AG04449 (cell line): ENCODE measurements around the gene TASP1.

Source experiments
- CTCF ChIA-PET: fragments of 350-600 bp; formaldehyde crosslinking; extraction: SDS; loops from one replicate; lab custom pipeline; 2021; ENCODE audit warnings: antibody characterized with exemption; lab: Yijun Ruan, JAX
- POLR2A ChIA-PET: fragments of 400-600, 350-600 bp; formaldehyde crosslinking; extraction: SDS; loops from one replicate; lab custom pipeline; 2020; ENCODE audit warnings: antibody characterized with exemption, inconsistent platforms; lab: Yijun Ruan, JAX
- DNase-seq: peaks from one replicate; pipeline ENCODE4 v3.0.0-alpha.2; 2010; ENCODE audit warnings: low read depth, low spot score
- H3K4me3 ChIP-seq: 2 replicates; pipeline ENCODE4 v1.5.1; 2011; ENCODE audit warnings: low read depth, mild to moderate bottlenecking, control low read depth, low read length
- TF ChIP-seq, protein P1 (sequence below): IDR thresholded peaks from one replicate; pipeline ENCODE4 v1.5.1; 2011; ENCODE audit warnings: mild to moderate bottlenecking, moderate library complexity, low read length, control low read depth, inconsistent platforms; ENCODE audit not compliant: insufficient read depth; ENCODE audit errors: missing control alignments

Gene TASP1

DNA sequence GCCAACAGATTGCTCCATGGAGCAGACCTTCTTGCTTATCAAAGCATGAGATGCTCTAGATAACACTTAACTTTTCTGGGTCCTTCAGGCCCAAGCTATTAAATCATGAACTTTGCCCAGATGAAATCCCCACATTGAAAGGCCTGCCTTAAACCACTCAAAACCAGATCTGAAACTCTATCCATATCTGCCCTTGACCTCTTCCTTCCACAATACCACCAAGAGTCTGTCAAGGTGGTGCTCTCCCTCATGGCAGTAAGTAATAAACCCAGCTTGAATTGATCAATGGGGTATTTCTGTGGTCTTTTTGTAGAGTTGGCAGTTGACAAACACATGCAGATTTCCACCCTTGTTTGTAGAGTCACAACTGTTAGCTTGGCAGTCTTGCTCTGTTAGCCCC lies 282.1 kb downstream of the TASP1 start:
- TF ChIP-seq, protein P1, sequence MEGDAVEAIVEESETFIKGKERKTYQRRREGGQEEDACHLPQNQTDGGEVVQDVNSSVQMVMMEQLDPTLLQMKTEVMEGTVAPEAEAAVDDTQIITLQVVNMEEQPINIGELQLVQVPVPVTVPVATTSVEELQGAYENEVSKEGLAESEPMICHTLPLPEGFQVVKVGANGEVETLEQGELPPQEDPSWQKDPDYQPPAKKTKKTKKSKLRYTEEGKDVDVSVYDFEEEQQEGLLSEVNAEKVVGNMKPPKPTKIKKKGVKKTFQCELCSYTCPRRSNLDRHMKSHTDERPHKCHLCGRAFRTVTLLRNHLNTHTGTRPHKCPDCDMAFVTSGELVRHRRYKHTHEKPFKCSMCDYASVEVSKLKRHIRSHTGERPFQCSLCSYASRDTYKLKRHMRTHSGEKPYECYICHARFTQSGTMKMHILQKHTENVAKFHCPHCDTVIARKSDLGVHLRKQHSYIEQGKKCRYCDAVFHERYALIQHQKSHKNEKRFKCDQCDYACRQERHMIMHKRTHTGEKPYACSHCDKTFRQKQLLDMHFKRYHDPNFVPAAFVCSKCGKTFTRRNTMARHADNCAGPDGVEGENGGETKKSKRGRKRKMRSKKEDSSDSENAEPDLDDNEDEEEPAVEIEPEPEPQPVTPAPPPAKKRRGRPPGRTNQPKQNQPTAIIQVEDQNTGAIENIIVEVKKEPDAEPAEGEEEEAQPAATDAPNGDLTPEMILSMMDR, result no peak
- DNase-seq, result no peak
- POLR2A ChIA-PET, result no interaction called here
- CTCF ChIA-PET, result no interaction called here
- no peak overlapping the region for H3K4me3 ChIP-seq

DNA sequence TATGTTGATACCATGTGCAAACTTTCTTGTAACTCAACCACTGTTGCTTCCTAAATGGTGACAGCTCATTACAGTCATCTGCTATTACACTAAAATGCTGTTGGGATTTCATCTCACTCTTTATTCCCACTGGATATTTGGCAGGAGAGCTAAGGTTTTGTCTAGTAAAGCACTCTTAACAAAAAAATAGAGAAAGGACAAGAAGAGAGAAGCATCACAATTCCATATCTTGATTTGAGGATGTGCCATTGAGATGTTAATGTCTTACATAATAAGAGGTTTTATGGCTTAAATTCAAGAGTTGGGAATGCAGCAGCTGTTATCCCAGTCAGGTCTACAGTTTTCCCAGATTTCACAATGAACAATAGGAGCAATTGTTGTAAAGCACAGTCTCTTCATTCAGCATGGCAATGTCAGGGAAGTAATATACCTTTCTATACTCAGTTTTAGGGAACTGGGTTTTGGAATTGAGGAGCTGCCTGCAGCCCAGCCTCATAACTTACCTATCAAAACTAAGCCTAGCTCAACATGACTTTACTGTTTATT lies 282.7 kb downstream of the TASP1 start:
- TF ChIP-seq, protein P1, result no peak
- ChIA-PET POLR2A (no interaction called here), CTCF (no interaction called here)
- H3K4me3 ChIP-seq, result no peak overlapping the region
- no peak for DNase-seq

DNA sequence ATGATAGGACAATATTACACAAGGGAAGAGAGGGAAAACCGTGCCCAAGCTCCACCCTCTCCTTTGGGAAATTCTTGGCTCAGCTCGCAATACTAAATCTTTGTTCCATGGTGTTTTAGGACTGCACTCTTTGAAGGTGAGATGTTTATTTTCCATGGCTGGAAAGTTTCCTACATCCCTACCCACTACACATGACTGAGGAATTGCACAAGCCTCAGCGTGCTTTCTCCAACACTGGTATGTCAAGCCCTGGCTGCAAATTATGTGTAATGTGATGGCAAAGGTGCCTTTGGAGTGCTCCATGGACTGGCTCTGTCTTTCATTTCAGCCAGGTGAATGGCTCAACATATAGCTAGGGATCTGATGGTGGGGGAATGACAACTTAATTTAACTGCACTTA lies 283.3 kb downstream of the TASP1 start:
- CTCF ChIA-PET, result no interaction called here

DNA sequence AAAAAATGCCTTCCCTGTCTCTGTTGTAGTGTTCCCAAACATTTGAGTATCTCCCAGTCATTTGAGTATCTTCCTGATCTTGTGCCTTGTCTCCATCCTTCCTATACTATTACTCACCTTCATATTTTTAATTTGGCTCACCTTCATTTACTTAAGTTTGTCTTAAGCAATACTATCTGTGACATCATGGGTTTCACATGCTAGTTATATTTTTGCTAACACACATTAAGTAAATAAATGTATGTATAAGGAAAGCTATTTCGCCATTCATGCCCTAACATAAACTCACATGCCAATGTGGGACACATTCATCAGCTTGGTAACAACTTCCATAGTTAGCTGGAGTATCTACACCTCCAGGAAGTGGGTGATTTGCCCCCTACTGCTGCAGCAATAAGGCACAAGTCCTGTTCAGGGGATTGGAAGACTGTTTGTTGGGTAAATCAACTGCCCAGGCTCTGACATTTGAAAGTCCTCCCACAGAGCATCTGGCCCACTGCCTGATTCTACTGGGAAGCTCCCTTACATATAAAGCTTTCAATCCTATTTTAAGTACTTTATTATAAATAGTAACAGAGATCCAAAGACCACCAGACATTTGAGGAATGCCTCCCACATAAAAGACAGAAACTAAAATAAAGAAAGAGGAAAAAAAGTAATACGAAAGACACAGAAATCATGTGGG lies 285.3 kb downstream of the TASP1 start:
- TF ChIP-seq, protein P1, result no peak
- DNase-seq, result no peak
- ChIA-PET CTCF (no interaction called here), POLR2A (no interaction called here)
- H3K4me3 ChIP-seq, result no peak overlapping the region

More for the DNA sequence above, 283.3 kb downstream of the TASP1 start:
- no peak overlapping the region for H3K4me3 ChIP-seq
- POLR2A ChIA-PET, result no interaction called here
- TF ChIP-seq, protein P1, result no peak
- DNase-seq, result no peak

DNA sequence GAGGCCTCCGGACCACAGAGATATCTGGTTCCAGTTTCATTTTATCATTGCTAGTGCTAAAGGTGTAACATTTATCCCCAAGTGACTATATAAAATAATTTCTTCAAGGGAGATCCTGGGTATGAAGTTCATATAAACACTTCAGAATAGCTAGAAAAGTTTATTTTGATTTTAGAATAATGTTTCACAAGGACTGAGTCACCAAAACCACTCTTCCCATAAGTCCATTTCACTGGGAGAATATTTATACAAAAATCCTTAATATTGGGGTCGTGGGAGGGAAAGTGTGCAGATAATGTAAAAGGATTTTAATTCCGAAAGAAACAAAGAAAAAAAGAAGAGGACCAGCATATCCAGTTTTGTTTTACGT lies 289.5 kb downstream of the TASP1 start:
- POLR2A ChIA-PET, result interaction anchor here (1.0 to 1.4 kb wide), 2 partner anchors 47 to 176 kb away, joined by 3 to 5 read pairs; no protein-coding TSS in a partner anchor
- TF ChIP-seq, protein P1, result no peak
- CTCF ChIA-PET, result interaction anchor here (1.3 kb wide), 1 partner anchor 197 kb away, joined by 5 read pairs; no protein-coding TSS in a partner anchor
- H3K4me3 ChIP-seq, result peak overlapping the region; percentile 4
- no peak for DNase-seq

DNA sequence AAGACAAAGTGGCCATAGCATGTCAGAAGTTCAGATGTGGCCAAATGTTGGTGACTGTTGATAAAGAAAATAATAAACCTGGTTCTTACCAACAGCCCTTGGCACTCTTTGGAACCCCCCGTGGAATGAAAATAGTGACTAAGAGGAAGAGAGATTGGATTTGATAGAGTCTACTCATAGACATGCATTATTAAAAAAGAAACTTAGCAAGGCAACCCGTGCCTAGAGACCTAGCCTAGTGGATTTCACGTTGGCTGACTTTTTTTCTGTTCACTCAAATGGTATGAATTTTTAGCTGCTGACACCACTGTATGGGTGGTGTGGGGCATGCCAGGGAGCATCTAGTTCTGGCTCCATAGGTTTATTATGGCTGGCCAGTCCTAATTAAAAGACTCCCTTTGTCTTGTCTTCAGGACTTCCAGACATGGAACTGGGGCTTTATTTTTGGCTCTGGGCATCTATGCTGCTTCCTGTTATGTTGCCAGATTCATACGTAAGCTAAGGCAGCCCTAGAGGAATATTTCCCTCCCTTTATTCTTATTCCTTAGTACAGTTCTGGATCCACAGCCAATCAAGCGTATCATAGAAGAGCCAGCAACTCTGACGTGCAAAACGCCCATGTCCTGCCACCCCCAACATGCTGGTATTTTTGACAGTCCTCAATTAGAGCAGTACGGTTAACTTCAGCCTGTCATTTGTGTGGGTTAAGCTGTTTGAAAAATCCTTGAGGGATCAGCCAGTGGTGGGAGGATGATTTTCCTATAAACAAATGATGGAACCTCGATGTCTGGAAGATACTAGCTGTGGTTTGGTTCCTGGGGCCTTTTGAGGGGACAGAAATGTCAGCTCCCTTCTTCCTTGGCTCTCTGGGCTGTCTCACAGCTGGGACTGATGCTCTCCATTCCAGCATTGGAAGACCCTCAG lies 290.2 kb downstream of the TASP1 start:
- TF ChIP-seq, protein P1, result no peak
- ChIA-PET CTCF (interaction anchor here (1.0 kb wide), 1 partner anchor 197 kb away, joined by 3 read pairs; no protein-coding TSS in a partner anchor), POLR2A (interaction anchor here (1.0 to 1.4 kb wide), 2 partner anchors 47 to 177 kb away, joined by 3 to 5 read pairs; no protein-coding TSS in a partner anchor)
- DNase-seq, result no peak
- H3K4me3 ChIP-seq, result peak overlapping the region; percentile 4
